Measurements from ENCODE around the gene OR4M2.
"Not testable (repeated sequence)": the region's sequence is repeated elsewhere in the genome, so short reads cannot be mapped to it uniquely, and the experiment has no call there.

DNA sequence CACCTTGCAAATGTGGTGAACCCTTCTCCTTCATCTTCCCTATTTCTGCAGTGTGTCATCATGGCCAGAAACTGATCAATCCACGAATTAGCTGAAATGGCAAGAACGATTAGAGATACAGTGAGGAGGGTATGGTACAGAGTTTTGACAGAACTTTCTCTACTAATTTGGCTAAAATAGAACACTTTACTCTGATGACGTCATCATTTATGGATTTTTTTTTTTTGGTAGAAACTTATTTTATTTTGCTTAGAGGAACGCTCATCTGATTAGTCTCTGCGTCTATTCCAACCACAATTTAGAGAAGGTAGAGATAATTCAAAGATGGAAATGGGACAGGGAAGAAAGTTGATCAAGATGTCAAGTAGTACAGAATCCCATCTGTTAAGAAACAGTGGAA lies 41.7 kb downstream of the OR4M2 start:
- TF ChIP-seq, protein P1, sequence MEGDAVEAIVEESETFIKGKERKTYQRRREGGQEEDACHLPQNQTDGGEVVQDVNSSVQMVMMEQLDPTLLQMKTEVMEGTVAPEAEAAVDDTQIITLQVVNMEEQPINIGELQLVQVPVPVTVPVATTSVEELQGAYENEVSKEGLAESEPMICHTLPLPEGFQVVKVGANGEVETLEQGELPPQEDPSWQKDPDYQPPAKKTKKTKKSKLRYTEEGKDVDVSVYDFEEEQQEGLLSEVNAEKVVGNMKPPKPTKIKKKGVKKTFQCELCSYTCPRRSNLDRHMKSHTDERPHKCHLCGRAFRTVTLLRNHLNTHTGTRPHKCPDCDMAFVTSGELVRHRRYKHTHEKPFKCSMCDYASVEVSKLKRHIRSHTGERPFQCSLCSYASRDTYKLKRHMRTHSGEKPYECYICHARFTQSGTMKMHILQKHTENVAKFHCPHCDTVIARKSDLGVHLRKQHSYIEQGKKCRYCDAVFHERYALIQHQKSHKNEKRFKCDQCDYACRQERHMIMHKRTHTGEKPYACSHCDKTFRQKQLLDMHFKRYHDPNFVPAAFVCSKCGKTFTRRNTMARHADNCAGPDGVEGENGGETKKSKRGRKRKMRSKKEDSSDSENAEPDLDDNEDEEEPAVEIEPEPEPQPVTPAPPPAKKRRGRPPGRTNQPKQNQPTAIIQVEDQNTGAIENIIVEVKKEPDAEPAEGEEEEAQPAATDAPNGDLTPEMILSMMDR (IDR thresholded peaks at IDR 0.05), result not testable (repeated sequence)
- not testable (repeated sequence) for TF ChIP-seq POLR2A, POLR2AphosphoS5, EP300 (IDR thresholded peaks at IDR 0.05)

Data from suprapubic skin (tissue), 4 donors.